OCI-LY3 (cell line): ENCODE data around the gene CYP1A2.

ENCODE experiments used
- H2AFZ ChIP-seq: fragments of 200-600, 300-600 bp; shearing (Covaris generic); 2 replicates; pipeline ENCODE4 v1.6.0; 2014; ENCODE audit warnings: antibody characterized with exemption, low read depth, low read length
- H3K27ac ChIP-seq: fragments of 200-600, 300-600 bp; sonication (generic); 2 replicates; pipeline ENCODE4 v1.5.1; 2014; ENCODE audit warnings: mild to moderate bottlenecking, low read length, moderate library complexity, mixed read lengths
- H3K27me3 ChIP-seq: fragments of 200-600, 300-600 bp; sonication (generic); 2 replicates; pipeline ENCODE4 v1.6.1; 2014; ENCODE audit warnings: low read depth, low read length, mixed read lengths
- H3K36me3 ChIP-seq: fragments of 200-600, 300-600 bp; sonication (generic); replicated peaks from 2 replicates; pipeline ENCODE3; 2014; ENCODE audit warnings: low read depth, low read length, mixed read lengths
- H3K4me1 ChIP-seq: fragments of 300-600, 200-600 bp; sonication (generic); 2 replicates; pipeline ENCODE4 v1.6.1; 2014; ENCODE audit warnings: low read length, mixed read lengths
- H3K4me2 ChIP-seq: fragments of 200-600, 300-600 bp; sonication (generic); 2 replicates; pipeline ENCODE4 v1.6.1; 2014; ENCODE audit warnings: low read length, mixed read lengths
- H3K4me3 ChIP-seq: fragments of 300-600, 200-600 bp; sonication (generic); 2 replicates; pipeline ENCODE4 v1.5.1; 2014; ENCODE audit warnings: antibody characterized with exemption, mild to moderate bottlenecking, low read length, moderate library complexity
- H3K79me2 ChIP-seq: fragments of 300-600, 200-600 bp; shearing (Covaris generic); 2 replicates; pipeline ENCODE4 v1.6.1; 2014; ENCODE audit warnings: mild to moderate bottlenecking, low read length, mixed read lengths
- H3K9ac ChIP-seq: fragments of 300-600, 200-600 bp; shearing (Covaris generic); 2 replicates; pipeline ENCODE4 v1.6.0; 2014; ENCODE audit warnings: mild to moderate bottlenecking, low read length, moderate library complexity
- H3K9me3 ChIP-seq: fragments of 200-600, 300-600 bp; shearing (Covaris generic); 2 replicates; pipeline ENCODE4 v1.6.1; 2014; ENCODE audit warnings: low read length, mixed read lengths; ENCODE audit not compliant: insufficient read depth
- H4K20me1 ChIP-seq: fragments of 200-600, 300-600 bp; sonication (generic); 2 replicates; pipeline ENCODE4 v1.6.1; 2016; ENCODE audit warnings: low read length, mixed read lengths; ENCODE audit not compliant: insufficient read depth
- EZH2phosphoT487 ChIP-seq: fragments of 200-600 bp; shearing (Covaris generic); IDR thresholded peaks from 2 replicates; pipeline ENCODE4 v1.6.1; 2018; ENCODE audit warnings: antibody characterized with exemption, mixed run types, low read depth
- TF ChIP-seq, protein P1 (sequence below): fragments of 200-600, 300-600 bp; sonication (generic); IDR thresholded peaks from 2 replicates; pipeline ENCODE4 v1.5.1; 2014; ENCODE audit warnings: antibody characterized with exemption, low read length, low read depth

The CYP1A2 gene, protein sequence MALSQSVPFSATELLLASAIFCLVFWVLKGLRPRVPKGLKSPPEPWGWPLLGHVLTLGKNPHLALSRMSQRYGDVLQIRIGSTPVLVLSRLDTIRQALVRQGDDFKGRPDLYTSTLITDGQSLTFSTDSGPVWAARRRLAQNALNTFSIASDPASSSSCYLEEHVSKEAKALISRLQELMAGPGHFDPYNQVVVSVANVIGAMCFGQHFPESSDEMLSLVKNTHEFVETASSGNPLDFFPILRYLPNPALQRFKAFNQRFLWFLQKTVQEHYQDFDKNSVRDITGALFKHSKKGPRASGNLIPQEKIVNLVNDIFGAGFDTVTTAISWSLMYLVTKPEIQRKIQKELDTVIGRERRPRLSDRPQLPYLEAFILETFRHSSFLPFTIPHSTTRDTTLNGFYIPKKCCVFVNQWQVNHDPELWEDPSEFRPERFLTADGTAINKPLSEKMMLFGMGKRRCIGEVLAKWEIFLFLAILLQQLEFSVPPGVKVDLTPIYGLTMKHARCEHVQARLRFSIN

DNA sequence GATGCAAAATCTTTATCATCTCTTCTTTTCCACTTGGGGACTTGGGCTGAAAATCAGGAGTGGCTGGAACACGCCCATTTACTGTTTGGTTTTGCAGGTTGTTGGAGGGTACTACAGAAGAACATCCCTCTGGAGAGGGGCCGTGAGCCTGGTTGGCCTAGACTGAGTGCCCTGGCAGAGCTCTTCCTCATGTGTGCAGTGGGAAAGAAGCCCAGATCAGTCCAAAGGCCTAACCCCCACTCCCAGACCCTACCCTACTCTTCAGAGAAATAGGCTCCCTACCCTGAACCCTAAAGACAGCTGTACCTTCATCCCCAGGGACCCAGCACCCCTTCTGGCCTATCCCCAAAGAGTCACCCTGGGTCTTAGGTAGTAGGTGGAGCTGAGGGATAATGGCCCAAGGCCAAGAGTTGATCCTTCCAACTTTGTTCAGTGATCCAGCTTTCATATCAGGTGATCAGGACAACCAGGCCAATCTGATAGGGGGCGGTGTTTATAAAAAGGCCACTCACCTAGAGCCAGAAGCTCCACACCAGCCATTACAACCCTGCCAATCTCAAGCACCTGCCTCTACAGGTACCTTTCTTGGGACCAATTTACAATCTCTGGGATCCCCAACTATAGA, at the start of gene CYP1A2:
TSS of gene CYP1A2 (plus strand) at position 524 of the 625 bp plus-strand sequence. CDS start 894 bp downstream, outside the sequence.
- H3K36me3 ChIP-seq = no peaks in the 10 kb centered on the region
- no peak within 1 kb of the TSS for H3K9ac ChIP-seq
- no peak for TF ChIP-seq EZH2phosphoT487
- TF ChIP-seq, protein P1, sequence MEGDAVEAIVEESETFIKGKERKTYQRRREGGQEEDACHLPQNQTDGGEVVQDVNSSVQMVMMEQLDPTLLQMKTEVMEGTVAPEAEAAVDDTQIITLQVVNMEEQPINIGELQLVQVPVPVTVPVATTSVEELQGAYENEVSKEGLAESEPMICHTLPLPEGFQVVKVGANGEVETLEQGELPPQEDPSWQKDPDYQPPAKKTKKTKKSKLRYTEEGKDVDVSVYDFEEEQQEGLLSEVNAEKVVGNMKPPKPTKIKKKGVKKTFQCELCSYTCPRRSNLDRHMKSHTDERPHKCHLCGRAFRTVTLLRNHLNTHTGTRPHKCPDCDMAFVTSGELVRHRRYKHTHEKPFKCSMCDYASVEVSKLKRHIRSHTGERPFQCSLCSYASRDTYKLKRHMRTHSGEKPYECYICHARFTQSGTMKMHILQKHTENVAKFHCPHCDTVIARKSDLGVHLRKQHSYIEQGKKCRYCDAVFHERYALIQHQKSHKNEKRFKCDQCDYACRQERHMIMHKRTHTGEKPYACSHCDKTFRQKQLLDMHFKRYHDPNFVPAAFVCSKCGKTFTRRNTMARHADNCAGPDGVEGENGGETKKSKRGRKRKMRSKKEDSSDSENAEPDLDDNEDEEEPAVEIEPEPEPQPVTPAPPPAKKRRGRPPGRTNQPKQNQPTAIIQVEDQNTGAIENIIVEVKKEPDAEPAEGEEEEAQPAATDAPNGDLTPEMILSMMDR = no peak
- H3K4me3 ChIP-seq = no peak within 1 kb of the TSS
- no peak within 1 kb of the TSS for H3K4me2 ChIP-seq
- H3K4me1 ChIP-seq = peaks cover 17% of the 10 kb centered on the region
- H3K9me3 ChIP-seq = no peaks in the 10 kb centered on the region
- H3K79me2 ChIP-seq = no peaks in the 10 kb centered on the region
- 0 out of 2 replicates have a peak, but pooled peaks cover 3% of the 10 kb centered on the region for H3K27me3 ChIP-seq
- no peaks in the 10 kb centered on the region for H4K20me1 ChIP-seq
- H2AFZ ChIP-seq = no peak within 1 kb of the TSS
- H3K27ac ChIP-seq = no peak within 1 kb of the TSS

DNA sequence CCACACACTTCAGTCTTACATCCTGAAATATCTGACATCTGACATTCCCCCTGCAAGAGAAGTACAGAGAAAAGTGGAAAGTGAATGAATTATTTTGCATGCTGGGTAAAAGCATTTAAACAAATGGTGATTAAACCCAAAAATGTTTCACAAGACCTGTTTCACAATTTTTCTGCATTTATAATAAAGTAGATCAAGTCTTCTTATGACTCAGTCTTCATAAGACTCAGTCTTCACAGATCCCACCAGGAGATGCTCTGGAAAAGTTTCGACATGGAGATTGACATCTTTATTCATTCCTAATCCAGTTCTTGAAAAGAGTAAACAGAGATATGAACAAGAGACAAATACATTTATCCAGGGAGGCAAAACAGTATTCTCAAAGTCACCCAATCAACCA, 39.6 kb upstream of the CYP1A2 start:
- no peaks in the 10 kb centered on the region for H3K4me1 ChIP-seq
- peaks cover 16% of the 10 kb centered on the region for H3K27me3 ChIP-seq
- no peak overlapping the region for H3K27ac ChIP-seq
- H3K4me3 ChIP-seq = no peak overlapping the region
- H4K20me1 ChIP-seq = no peaks in the 10 kb centered on the region
- H2AFZ ChIP-seq = no peak overlapping the region
- TF ChIP-seq, protein P1 = no peak
- TF ChIP-seq EZH2phosphoT487 = no peak
- H3K4me2 ChIP-seq = no peak overlapping the region
- no peaks in the 10 kb centered on the region for H3K36me3 ChIP-seq
- H3K9ac ChIP-seq = no peak overlapping the region
- no peaks in the 10 kb centered on the region for H3K79me2 ChIP-seq
- no peaks in the 10 kb centered on the region for H3K9me3 ChIP-seq

DNA sequence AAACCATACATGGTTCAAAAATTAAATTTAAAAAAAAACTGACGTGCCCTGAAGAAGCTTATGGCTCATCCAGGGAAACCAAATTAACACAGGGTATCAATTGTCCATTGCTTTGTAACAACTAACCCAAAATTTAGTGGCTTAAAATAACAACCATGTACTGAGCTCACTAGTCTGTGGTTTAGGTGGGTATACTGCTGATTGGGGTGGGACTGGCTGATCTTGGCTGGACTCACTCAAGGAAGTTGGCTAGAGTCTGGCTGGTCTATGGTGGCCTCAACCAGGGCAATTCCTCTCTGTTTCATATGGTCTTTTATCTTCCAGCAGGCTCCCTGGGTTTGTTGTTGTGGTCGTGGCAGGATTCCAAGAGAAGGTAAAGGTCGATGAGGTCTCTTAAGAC, 38.8 kb upstream of the CYP1A2 start:
- no peak overlapping the region for H3K4me2 ChIP-seq
- TF ChIP-seq, protein P1 = no peak
- TF ChIP-seq EZH2phosphoT487 = no peak
- H2AFZ ChIP-seq = no peak overlapping the region

More for the DNA sequence above, 38.8 kb upstream of the CYP1A2 start:
- Histone ChIP-seq H3K4me1 (no peaks in the 10 kb centered on the region), H3K27me3 (peaks cover 16% of the 10 kb centered on the region), H3K9me3 (no peaks in the 10 kb centered on the region), H3K79me2 (no peaks in the 10 kb centered on the region), H4K20me1 (no peaks in the 10 kb centered on the region), H3K36me3 (no peaks in the 10 kb centered on the region), H3K27ac (no peak overlapping the region), H3K4me3 (no peak overlapping the region), H3K9ac (no peak overlapping the region)
